Tongue (tissue), 2 donors: ENCODE results near the gene LRRFIP1. TPM values are rescaled to one million over a fixed set of nuclear protein-coding genes. Genes with fewer than 3 reads are reported as not detected.
"Not testable (repeated sequence)": the region's sequence is repeated elsewhere in the genome, so short reads cannot be mapped to it uniquely, and the experiment has no call there.

Experiments used
- DNase-seq: peaks from one replicate; pipeline ENCODE4 v3.0.0-alpha.2; 2015
- total RNA-seq: library from RNA; depleted of rRNA; stranded (reverse); fragments of >200 nt; gene quantifications from one replicate; pipeline ENCODE4 v1.2.3, GENCODE V29; 2014

The LRRFIP1 gene
- total RNA-seq, 1 donor from 2014 or later = 132 TPM

DNA sequence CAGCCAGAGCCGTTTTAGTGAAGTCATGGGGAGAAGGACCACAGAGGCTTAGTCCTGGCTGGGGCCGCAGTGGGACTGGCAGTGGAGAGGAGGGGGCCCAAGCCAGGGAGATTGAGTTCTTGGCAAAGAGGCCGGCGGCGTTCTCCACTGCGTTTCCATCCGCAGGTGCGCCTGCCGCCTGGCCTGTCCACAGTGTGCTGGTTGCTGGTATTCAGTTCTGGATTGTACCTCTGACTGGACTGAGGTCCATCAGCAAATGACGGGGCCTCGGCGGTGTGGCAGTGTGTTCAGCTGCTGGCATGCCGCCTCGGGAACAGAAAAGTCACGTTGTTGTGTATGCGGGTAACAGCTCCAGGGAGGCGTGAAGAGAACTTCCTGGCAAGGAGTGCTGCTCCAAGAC is 36.8 kb downstream of the LRRFIP1 start:
- DNase-seq = no peak

GRCh38 chr2:237665713-237666143 is 38.3 kb downstream of the LRRFIP1 start:
- no peak for DNase-seq

- no peak for DNase-seq
Measured at GRCh38 chr2:237666606-237667005, 39.2 kb downstream of the LRRFIP1 start.

DNA sequence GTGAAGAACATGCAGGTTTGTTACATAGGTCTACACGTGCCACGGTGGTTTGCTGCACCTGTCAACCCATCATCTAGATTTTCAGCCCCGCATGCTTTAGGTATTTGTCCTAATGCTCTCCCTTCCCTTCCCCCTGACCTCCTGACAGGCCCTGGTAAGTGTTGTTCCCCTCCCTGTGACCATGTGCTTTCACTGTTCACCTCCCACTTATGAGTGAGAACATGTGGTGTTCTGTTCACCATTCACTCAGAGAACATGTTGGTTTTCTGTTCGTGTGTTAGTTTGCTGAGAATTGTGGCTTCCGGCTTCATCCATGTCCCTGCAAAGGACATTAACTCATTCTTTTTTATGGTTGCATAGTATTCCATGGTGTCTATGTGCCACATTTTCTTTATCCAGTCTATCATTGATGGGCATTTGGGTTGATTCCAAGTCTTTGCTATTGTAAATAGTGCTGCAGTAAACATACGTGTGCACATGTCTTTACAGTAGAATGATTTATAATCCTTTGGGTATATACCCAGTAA is 39.7 kb downstream of the LRRFIP1 start:
- DNase-seq = not testable (repeated sequence)

DNA sequence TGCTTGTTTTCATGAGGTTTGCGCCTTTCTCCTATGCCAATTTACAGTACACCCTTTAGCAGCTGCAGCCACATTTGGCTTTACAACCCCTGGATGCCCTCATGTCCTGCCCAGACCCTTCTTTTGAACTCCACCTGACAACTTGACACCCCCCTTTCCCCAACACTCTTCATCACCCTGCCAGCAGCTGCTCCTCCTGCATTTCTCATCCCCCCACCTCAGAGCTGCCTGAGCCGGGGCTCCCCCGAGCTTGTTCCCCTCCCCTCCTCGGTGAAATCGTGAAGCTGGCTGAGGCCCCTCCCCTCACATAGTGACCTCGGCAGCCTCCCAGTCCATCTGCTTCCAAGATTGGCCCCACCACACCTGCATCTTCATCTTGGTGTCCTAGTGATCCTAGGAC is 40.5 kb downstream of the LRRFIP1 start:
- DNase-seq = no peak

DNA sequence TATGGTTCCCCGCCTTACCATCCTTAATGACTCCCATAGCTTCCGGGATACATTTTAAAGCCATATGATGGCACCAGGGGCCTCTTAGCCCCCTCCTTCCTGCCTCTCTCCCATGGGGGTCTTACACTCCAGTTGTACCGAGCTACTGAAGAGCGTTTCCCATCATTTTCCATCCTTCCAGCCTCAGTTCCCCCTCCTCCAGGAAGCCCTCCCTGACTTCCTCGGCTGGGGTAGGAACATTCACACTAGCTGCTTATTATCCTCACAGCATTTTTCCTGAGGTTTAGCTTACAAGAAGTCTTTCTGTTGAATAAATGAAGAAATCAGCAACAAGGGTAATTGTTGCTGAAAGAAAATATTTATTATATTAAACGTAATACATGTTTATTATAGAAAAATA is 41.1 kb downstream of the LRRFIP1 start:
- no peak for DNase-seq

DNA sequence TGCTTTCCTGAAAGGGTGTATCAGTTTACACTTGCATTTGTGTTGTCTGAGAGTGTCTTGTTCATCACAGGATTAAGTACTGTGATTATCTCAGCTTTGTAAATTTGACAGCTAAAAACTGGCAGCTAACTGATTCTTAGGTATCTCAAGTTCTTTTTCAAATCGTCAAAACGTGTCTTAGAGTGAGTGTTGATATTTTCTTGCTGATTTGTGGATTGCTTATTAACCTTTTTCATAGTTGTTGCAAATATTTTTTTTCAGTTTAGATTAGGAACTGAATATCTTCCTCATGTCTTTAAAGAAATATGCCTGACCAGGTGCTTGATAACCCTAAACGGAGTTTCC is 41.9 kb downstream of the LRRFIP1 start:
- DNase-seq = no peak

DNA sequence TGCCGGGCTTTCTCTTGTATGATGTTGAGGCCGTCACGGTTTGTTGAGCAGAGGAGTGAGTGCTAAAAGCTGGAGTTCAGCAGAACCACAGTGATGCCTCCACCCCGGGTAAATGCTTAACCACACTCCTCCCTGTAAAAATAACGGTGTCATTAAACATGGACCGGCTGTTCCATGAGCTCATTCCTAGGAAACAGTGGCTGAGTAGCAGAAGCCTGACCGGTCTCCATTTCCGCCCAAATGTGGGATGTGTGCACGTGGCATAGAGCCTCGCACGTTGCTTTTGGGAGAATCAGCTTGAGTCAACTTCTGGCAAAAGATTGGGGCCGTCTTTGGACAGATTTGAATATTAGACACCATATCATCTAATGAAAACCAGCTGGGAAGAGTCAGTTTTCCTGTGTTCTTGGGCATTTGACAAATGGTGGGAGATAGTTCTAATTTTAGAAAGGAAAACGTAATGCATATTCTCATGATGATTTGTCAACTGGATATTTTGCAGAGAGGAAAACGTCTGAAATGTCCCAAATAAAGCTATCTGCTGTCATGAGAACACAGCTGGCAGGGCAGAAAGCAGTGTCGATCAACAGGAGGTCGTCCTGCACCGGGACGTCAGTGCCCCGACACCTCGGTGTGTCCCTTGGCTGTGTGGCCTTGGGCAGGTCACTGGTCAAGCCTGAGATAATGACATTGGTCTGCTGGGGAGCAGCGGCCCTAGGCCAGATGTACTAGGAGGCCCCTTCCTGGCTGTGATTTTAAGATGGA is 42.4 kb downstream of the LRRFIP1 start:
- DNase-seq = peak; percentile 96

DNA sequence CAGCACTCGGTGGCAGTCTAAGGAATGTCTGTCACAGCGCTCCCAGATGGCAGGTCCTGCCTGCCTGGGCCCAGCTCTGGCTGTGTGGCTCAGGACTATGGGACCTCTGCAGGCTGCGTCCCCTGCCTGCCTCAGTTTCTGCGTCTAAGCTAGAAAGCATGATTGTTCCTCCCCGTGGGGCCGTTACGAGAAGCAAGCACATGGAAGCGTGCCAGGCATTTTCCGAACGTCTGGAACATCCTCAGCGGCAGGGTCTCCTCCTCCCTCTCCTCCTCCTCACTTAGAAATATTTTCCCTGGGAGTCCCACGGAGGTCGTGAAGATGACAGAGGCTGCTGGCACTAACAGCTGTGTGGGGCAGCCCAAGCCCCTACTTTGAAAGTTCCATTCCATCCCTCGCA is 43.3 kb downstream of the LRRFIP1 start:
- DNase-seq = peak; percentile 77

DNA sequence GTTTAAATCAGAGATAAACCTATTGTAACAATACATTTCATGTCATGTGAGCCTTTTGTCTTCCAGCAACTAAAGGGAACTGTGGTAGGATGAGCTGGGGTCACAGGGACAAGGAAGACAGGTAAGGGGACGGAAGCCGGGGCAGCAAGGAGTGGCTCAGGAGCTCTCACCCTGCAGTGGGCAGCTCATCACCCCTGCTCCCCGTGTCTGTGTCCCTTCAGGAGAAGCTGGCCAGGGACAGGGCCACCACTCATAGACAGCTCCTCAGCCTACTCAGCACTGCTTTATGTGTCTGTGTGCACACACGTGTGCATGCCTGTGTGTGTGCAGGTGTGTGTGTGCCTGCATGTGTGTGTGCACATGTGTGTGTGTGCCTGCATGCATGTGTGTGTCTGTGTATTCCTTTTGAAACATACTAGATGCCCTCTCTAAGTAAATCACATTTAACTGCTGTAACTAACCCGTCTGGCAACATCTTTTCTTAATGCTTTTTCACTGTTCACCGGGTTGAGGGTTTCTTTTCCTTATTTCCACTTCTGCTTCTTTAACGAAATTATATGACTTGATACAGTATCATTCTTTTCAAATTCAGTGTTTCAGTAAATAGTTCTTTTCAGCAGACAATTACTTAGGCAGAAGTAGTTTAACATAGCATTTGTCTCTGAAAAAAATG is 44.2 kb downstream of the LRRFIP1 start:
- no peak for DNase-seq

DNA sequence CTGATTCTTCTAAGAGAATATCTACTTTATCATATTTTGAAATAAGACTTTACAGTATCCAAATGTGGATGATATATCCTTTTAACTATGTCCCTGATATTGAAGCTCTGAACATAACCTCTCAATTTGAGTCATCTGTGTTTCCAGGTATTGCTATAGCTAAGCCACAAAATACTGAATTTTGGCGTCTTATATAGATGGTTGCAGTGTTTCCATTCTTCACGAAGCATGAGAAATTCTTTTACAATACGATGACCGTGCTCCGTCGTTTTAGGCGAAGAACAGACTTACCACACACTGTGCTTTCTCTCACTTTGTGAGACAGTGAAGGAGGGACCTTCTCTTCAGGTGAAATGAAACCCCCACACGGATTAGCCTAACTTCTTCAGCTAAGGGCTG is 45.3 kb downstream of the LRRFIP1 start:
- no peak for DNase-seq

DNA sequence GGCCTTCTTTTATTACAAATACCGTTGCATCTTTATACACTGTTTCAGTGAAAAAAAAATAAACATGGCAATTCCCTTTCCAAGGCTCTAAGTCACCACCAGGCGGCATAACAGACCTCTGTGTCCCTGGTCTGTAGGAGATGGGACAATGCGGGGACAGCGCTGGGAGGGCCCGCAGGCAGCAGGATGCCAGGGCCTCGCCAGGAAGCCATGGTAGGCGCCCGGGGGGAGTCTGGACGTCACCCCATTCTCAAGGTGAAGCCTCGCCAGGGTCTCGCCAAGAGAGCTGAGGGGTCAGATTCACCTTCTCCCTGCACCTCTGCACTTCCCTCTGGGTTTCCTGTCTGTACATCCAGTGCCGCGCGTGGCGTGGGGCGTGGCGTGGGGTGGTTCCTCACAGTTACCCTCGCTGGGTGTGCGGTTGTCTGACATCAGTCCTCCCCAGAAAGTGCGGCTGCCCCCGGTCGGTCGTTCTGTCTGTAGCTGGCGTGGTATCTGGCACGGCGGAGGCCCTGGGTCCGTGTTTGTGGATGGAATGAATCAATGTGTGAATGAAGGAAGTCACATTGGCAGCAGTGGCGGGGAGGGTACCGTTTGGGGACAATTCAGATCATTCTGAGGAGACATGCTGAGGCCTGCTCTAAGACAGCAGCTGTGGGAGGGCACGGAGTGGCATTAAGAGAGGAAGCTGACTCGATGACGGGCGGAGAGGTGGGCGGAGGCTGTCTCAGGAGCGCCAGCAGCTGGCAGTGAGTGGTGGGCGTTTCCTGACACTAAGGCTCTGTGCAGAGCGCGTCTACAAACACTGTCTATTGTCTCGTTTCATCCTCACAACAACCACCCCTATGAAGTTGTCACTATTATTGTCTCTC is 46.0 kb downstream of the LRRFIP1 start:
- peak; percentile 93 for DNase-seq

GRCh38 chr2:237674731-237675276 is 47.4 kb downstream of the LRRFIP1 start:
- DNase-seq = peak; percentile 88

DNA sequence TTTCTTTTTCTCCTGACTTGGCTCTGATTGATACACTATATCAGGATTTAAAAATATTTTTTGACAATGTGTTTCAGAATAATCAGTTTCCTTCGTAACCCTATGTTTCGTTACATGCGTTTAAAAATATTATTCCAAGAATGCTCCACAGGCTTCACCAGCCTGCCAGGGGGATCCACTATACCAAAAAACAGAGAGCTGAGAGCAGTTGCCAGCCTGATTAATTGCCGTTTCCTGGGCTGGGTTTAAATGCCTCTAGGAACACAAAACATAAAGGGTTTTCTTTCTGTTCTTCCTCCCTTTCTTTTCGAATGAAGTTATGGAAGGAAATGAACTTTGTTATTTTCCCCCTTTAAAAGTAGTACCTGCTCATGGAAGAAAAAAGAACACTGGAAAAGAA is 47.9 kb downstream of the LRRFIP1 start:
- no peak for DNase-seq

GRCh38 chr2:237680702-237681478 is 53.5 kb downstream of the LRRFIP1 start:
- no peak for DNase-seq

DNA sequence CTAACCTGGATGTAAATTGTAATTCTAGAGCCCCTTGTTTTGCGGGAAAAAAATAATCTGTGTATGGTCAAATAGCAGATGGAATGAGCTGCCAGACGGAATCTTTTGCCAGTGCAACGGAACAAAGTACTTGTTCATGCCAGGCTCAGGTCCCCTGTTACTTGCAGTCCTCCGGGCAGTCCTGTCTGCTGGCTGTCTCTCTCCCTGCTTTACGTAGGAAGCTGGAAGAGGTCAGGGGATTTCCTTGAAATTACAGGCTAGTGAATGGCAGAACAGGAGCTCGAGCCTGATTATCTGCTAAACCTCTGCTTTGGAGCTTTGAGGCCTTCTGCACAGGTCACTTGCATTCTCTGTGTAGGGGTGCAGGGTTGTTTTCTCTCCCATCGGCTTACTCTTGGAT is 54.8 kb downstream of the LRRFIP1 start:
- DNase-seq = no peak

GRCh38 chr2:237682856-237683670 is 55.7 kb downstream of the LRRFIP1 start:
- DNase-seq = peak; percentile 73

- no peak for DNase-seq
Measured at GRCh38 chr2:237685408-237685807, 58.0 kb downstream of the LRRFIP1 start.

- no peak for DNase-seq
Measured at GRCh38 chr2:237686659-237687136, 59.3 kb downstream of the LRRFIP1 start.

GRCh38 chr2:237688081-237688480 is 60.7 kb downstream of the LRRFIP1 start:
- DNase-seq = no peak

GRCh38 chr2:237688541-237688940 is 61.2 kb downstream of the LRRFIP1 start:
- DNase-seq = not testable (repeated sequence)
